ENCODE data around the gene SAMD14.

SAMD14 gene

GRCh38 chr17:50148226-50149090, 18.5 kb upstream of the SAMD14 start:
- DNase-seq, result peak in 11 of 14 donors; percentile 57 to 88 (median 81)

- peak in 5 of 14 donors; percentile 67 to 86 (median 74) for DNase-seq
These were observed 17.9 kb upstream of the SAMD14 start for GRCh38 chr17:50147841-50148225.

- peak in 2 of 14 donors; percentile 41 to 66 for DNase-seq
These were observed 17.1 kb upstream of the SAMD14 start for GRCh38 chr17:50146927-50147665.

- no peak for DNase-seq
These were observed 16.4 kb upstream of the SAMD14 start for GRCh38 chr17:50146230-50146926.

GRCh38 chr17:50145532-50146229, 15.7 kb upstream of the SAMD14 start:
- DNase-seq, result no peak

GRCh38 chr17:50144845-50145531, 15.0 kb upstream of the SAMD14 start:
- DNase-seq, result no peak

- DNase-seq, result no peak
These were observed 14.4 kb upstream of the SAMD14 start for GRCh38 chr17:50144355-50144754.

GRCh38 chr17:50143461-50144176, 13.7 kb upstream of the SAMD14 start:
- DNase-seq, result no peak

- no peak for DNase-seq
These were observed 11.8 kb upstream of the SAMD14 start for GRCh38 chr17:50141745-50142110.

- DNase-seq, result no peak
These were observed 11.2 kb upstream of the SAMD14 start for GRCh38 chr17:50141026-50141744.

- peak in 12 of 14 donors; percentile 23 to 88 (median 44) for DNase-seq
These were observed 10.3 kb upstream of the SAMD14 start for GRCh38 chr17:50139950-50140885.

- DNase-seq, result no peak
These were observed 9.3 kb upstream of the SAMD14 start for GRCh38 chr17:50139185-50139783.

- no peak for DNase-seq
These were observed 7.1 kb upstream of the SAMD14 start for GRCh38 chr17:50137042-50137441.

GRCh38 chr17:50136096-50136687, 6.2 kb upstream of the SAMD14 start:
- DNase-seq, result no peak

GRCh38 chr17:50135316-50136095, 5.5 kb upstream of the SAMD14 start:
- DNase-seq, result peak in 1 of 14 donors; percentile 56

- DNase-seq, result no peak
These were observed 4.5 kb upstream of the SAMD14 start for GRCh38 chr17:50134206-50135110.

- no peak for DNase-seq
These were observed 3.8 kb upstream of the SAMD14 start for GRCh38 chr17:50133769-50134099.

Data from C1 segment of cervical spinal cord (tissue), 14 donors.